Thoracic aorta (tissue), 2 donors: ENCODE measurements around the gene DACT2. TPM values are rescaled to one million over a fixed set of nuclear protein-coding genes. Genes with fewer than 3 reads are reported as not detected.

Experiments used
- ATAC-seq: fragments of 150-250 bp; one replicate; pipeline ENCODE4 v1.8.0; 2017; ENCODE audit warnings: low read depth; ENCODE audit not compliant: insufficient number of reproducible peaks, low FRiP score
- DNase-seq: peaks from one replicate; pipeline ENCODE4 v3.0.0-alpha.2; 2020; ENCODE audit warnings: low spot score
- H3K27ac ChIP-seq, 2 donors: fragments of 200-600 bp; sonication (generic); 1 replicate in 1 of 2; 2 replicates in 1 of 2; pipeline ENCODE4 v1.5.1; 2016; ENCODE audit warnings: mild to moderate bottlenecking in 2 of 2, moderate library complexity in 2 of 2
- H3K27me3 ChIP-seq: fragments of 200-600 bp; sonication (generic); replicated peaks from 2 replicates; pipeline ENCODE4 v1.6.0; 2016; ENCODE audit warnings: mild to moderate bottlenecking; ENCODE audit not compliant: insufficient read depth
- H3K36me3 ChIP-seq: fragments of 200-600 bp; sonication (generic); one replicate; pipeline ENCODE4 v1.5.1; 2016
- H3K4me1 ChIP-seq, 2 donors: fragments of 200-600 bp; sonication (generic); 1 replicate in 1 of 2; 2 replicates in 1 of 2; pipeline versions ENCODE4 v1.5.1 to v1.6.0; 2016; ENCODE audit warnings: low read depth in 2 of 2, mild to moderate bottlenecking in 1 of 2; ENCODE audit not compliant: control insufficient read depth in 1 of 2
- H3K4me3 ChIP-seq: fragments of 200-600 bp; sonication (generic); 2 replicates; pipeline ENCODE4 v1.5.1; 2016; ENCODE audit warnings: mild to moderate bottlenecking
- H3K9me3 ChIP-seq: fragments of 200-600 bp; sonication (generic); 2 replicates; pipeline ENCODE4 v1.5.1; 2016
- CTCF ChIP-seq: fragments of 200-600 bp; sonication (generic); IDR thresholded peaks from one replicate; pipeline ENCODE4 v1.5.1; 2019; ENCODE audit warnings: antibody characterized with exemption
- total RNA-seq, 2 donors: library from RNA; depleted of rRNA; stranded (reverse); fragments of >200 nt; gene quantifications; one replicate each; pipeline versions ENCODE4 v1.1.0 to v1.2.3, GENCODE V29; 2016

Gene DACT2
- total RNA-seq, 2 donors from 2014 or later: 0.28 to 0.41 TPM

GRCh38 chr6:168307695-168308021, 11.9 kb downstream of the DACT2 start:
- Histone ChIP-seq H3K27me3 (no peaks in the 10 kb centered on the region), H3K36me3 (no peaks in the 10 kb centered on the region), H3K27ac (no peak overlapping the region), H3K9me3 (no peaks in the 10 kb centered on the region), H3K4me1 (no peaks in the 10 kb centered on the region), H3K4me3 (no peak overlapping the region)
- DNase-seq: no peak
- TF ChIP-seq CTCF: no peak
- ATAC-seq: no peak

GRCh38 chr6:168307015-168307694, 12.4 kb downstream of the DACT2 start:
- Histone ChIP-seq H3K27ac (no peak overlapping the region), H3K4me1 (no peaks in the 10 kb centered on the region), H3K4me3 (no peak overlapping the region), H3K36me3 (no peaks in the 10 kb centered on the region), H3K9me3 (no peaks in the 10 kb centered on the region), H3K27me3 (no peaks in the 10 kb centered on the region)
- no peak for DNase-seq
- no peak for ATAC-seq
- no peak for TF ChIP-seq CTCF

GRCh38 chr6:168305863-168306262, 13.7 kb downstream of the DACT2 start:
- no peak for ATAC-seq
- H3K27me3 ChIP-seq: no peaks in the 10 kb centered on the region
- no peak overlapping the region for H3K4me3 ChIP-seq
- no peak for TF ChIP-seq CTCF
- H3K27ac ChIP-seq: no peak overlapping the region
- H3K36me3 ChIP-seq: no peaks in the 10 kb centered on the region
- H3K9me3 ChIP-seq: no peaks in the 10 kb centered on the region
- H3K4me1 ChIP-seq: no peaks in the 10 kb centered on the region
- no peak for DNase-seq

GRCh38 chr6:168305096-168305749, 14.4 kb downstream of the DACT2 start:
- Histone ChIP-seq H3K27ac (no peak overlapping the region), H3K27me3 (no peaks in the 10 kb centered on the region), H3K9me3 (no peaks in the 10 kb centered on the region), H3K4me1 (no peaks in the 10 kb centered on the region), H3K4me3 (no peak overlapping the region), H3K36me3 (no peaks in the 10 kb centered on the region)
- DNase-seq (no peak), ATAC-seq (no peak)
- TF ChIP-seq CTCF: no peak

GRCh38 chr6:168304752-168305015, 14.9 kb downstream of the DACT2 start:
- Histone ChIP-seq H3K36me3 (no peaks in the 10 kb centered on the region), H3K4me3 (no peak overlapping the region), H3K4me1 (no peaks in the 10 kb centered on the region), H3K9me3 (no peaks in the 10 kb centered on the region), H3K27me3 (no peaks in the 10 kb centered on the region), H3K27ac (no peak overlapping the region)
- no peak for DNase-seq
- no peak for ATAC-seq
- TF ChIP-seq CTCF: no peak
